Osteoblast (primary cell): ENCODE data around the gene ZSCAN26. TPM values are rescaled to one million over a fixed set of nuclear protein-coding genes. Genes with fewer than 3 reads are reported as not detected.

ENCODE experiments used
- DNase-seq: peaks from one replicate; pipeline ENCODE4 v3.0.0; 2011; ENCODE audit warnings: low spot score, mixed read lengths; ENCODE audit not compliant: insufficient read length; ENCODE audit errors: missing footprints
- H2AFZ ChIP-seq: 2 replicates; pipeline ENCODE4 v1.6.0; 2011; ENCODE audit warnings: mild to moderate bottlenecking, low read length
- H3K27ac ChIP-seq: 2 replicates; pipeline ENCODE4 v1.5.1; 2011; ENCODE audit warnings: mild to moderate bottlenecking, low read depth, low read length, moderate library complexity
- H3K27me3 ChIP-seq: 2 replicates; pipeline ENCODE4 v1.6.0; 2012; ENCODE audit warnings: mild to moderate bottlenecking, control low read depth, inconsistent platforms, low read length, moderate library complexity; ENCODE audit not compliant: insufficient read depth
- H3K36me3 ChIP-seq: 2 replicates; pipeline ENCODE4 v1.5.1; 2011; ENCODE audit warnings: mild to moderate bottlenecking, low read length, control low read depth, moderate library complexity; ENCODE audit not compliant: insufficient read depth
- H3K4me1 ChIP-seq: 2 replicates; pipeline ENCODE4 v1.5.1; 2011; ENCODE audit warnings: mild to moderate bottlenecking, low read length, control low read depth, moderate library complexity; ENCODE audit not compliant: insufficient read depth
- H3K4me2 ChIP-seq: 2 replicates; pipeline ENCODE4 v1.6.0; 2011; ENCODE audit warnings: mild to moderate bottlenecking, low read length; ENCODE audit not compliant: insufficient read depth
- H3K4me3 ChIP-seq: fragments of 200-600 bp; sonication (generic); 3 replicates; pipeline ENCODE4 v1.5.1; 2012; ENCODE audit warnings: mild to moderate bottlenecking, low read length, inconsistent platforms; ENCODE audit not compliant: insufficient read depth
- H3K79me2 ChIP-seq: 2 replicates; pipeline ENCODE4 v1.6.0; 2012; ENCODE audit warnings: mild to moderate bottlenecking, low read length, control low read depth, inconsistent platforms; ENCODE audit not compliant: insufficient read depth
- H3K9me3 ChIP-seq: 2 replicates; pipeline ENCODE4 v1.5.1; 2011; ENCODE audit warnings: low read depth, low read length, control low read depth
- H4K20me1 ChIP-seq: 2 replicates; pipeline ENCODE4 v1.6.0; 2012; ENCODE audit warnings: mild to moderate bottlenecking, low read length, control low read depth; ENCODE audit not compliant: insufficient read depth
- CTCF ChIP-seq: IDR thresholded peaks from 2 replicates; pipeline ENCODE4 v1.5.1; 2011; ENCODE audit warnings: mild to moderate bottlenecking, low read depth, low read length, moderate library complexity; ENCODE audit errors: extremely low read depth
- total RNA-seq: library from RNA; depleted of rRNA; stranded (reverse); fragments of >200 nt; gene quantifications from 2 replicates; pipeline ENCODE4 v1.2.3, GENCODE V29; 2012

The ZSCAN26 gene
- total RNA-seq, 1 donor: 15.2 TPM

- no peaks in the 10 kb centered on the region for H3K36me3 ChIP-seq
- peaks cover 13% of the 10 kb centered on the region for H3K4me1 ChIP-seq
- H3K4me3 ChIP-seq: no peak overlapping the region
- H4K20me1 ChIP-seq: no peaks in the 10 kb centered on the region
- H3K4me2 ChIP-seq: no peak overlapping the region
- no peak for TF ChIP-seq CTCF
- no peaks in the 10 kb centered on the region for H3K79me2 ChIP-seq
- no peaks in the 10 kb centered on the region for H3K9me3 ChIP-seq
- no peak overlapping the region for H3K27ac ChIP-seq
- DNase-seq: no peak
- H3K27me3 ChIP-seq: peaks cover 23% of the 10 kb centered on the region
- H2AFZ ChIP-seq: peak overlapping the region; percentile 5
Observed at GRCh38 chr6:28220257-28221133, 46.4 kb upstream of the ZSCAN26 start.

- Histone ChIP-seq H3K36me3 (peaks cover 25% of the 10 kb centered on the region), H3K4me1 (peaks cover 10% of the 10 kb centered on the region), H3K9me3 (no peaks in the 10 kb centered on the region), H3K4me3 (peak overlapping the region; percentile 89), H2AFZ (peak overlapping the region; percentile 95), H4K20me1 (no peaks in the 10 kb centered on the region), H3K79me2 (peaks cover 12% of the 10 kb centered on the region), H3K27me3 (peaks cover 20% of the 10 kb centered on the region), H3K4me2 (peak overlapping the region; percentile 95), H3K27ac (peak overlapping the region; percentile 64)
- TF ChIP-seq CTCF: no peak
- no peak for DNase-seq
Observed at GRCh38 chr6:28224131-28225055, 42.5 kb upstream of the ZSCAN26 start.

GRCh38 chr6:28225056-28225834 is 41.7 kb upstream of the ZSCAN26 start, which contains the start of gene ZSCAN9:
Gene ZSCAN9, plus strand, starts transcription at chr6:28225275. Its CDS starts 1,810 bp downstream, at chr6:28227085.
- peaks cover 30% of the 10 kb centered on the region for H3K36me3 ChIP-seq
- peaks cover 10% of the 10 kb centered on the region for H3K4me1 ChIP-seq
- H3K27me3 ChIP-seq: peaks cover 18% of the 10 kb centered on the region
- DNase-seq: peak; percentile 90
- TF ChIP-seq CTCF: no peak
- peak within 1 kb of the TSS; percentile 95 for H2AFZ ChIP-seq
- peak within 1 kb of the TSS; percentile 95 for H3K4me2 ChIP-seq
- peaks cover 12% of the 10 kb centered on the region for H3K79me2 ChIP-seq
- H3K27ac ChIP-seq: peak within 1 kb of the TSS; percentile 64
- H3K4me3 ChIP-seq: peak within 1 kb of the TSS; percentile 89
- H3K9me3 ChIP-seq: no peaks in the 10 kb centered on the region
- no peaks in the 10 kb centered on the region for H4K20me1 ChIP-seq
